Measurements from ENCODE around the gene MR1.

Gene MR1

DNA sequence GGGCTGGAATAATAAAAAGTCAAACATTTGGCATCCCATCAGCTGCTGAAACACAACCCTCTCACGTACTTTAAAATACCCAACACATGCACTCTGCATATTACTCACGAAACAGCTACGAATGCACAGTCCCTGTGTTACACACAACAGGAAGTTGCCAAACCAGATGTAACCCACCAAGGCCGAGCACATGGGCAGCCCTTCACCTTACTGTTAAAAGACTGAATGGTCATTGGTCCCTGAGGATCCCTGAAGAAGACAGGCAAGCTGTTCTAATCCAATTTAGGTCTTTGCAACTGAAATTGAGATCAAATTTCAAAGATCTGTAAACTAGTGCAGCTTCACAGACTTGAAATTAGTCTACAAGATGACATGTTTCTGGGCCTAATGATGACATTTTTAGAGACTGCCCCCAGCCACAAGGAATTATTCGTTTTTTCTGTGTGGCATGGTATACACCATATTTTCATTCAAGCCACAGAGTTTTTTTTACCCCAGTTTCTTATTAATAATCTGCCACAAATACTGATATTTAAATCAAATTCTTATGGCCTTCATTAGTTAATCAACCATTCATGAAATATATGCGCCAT, 29.1 kb downstream of the MR1 start:
- DNase-seq (ENCODE audit: low read depth in 2 of 2), result no peak

DNA sequence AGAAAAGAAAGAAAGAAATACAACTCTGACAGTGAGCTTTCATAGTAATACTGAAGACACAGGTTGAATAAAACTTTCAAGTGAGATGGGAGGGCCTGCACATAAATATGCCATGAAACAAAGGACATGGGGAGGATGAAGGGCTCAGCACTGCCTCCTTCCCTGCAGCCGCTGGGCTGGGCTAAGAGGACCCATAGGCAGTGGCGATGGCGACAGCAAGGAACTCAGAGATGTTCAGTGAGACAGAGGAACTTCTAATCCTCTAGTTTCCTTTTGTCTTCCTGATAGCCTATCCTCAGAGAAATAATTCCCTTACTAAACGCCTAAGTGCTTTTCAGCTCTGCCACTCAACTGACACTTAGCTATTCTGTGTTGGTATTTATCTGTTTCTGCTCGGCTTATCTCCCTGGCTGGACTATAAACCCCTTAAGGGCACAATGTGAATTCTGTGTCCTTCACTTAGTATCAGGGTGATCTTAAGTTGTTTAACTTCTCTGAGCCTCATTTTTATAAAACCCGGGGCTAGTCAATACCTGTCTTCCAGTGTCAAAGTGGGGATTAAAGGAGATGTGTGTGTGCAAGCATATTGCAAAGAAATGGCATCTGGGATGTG, 30.3 kb downstream of the MR1 start:
- DNase-seq (ENCODE audit: low read depth in 2 of 2), result no peak

DNA sequence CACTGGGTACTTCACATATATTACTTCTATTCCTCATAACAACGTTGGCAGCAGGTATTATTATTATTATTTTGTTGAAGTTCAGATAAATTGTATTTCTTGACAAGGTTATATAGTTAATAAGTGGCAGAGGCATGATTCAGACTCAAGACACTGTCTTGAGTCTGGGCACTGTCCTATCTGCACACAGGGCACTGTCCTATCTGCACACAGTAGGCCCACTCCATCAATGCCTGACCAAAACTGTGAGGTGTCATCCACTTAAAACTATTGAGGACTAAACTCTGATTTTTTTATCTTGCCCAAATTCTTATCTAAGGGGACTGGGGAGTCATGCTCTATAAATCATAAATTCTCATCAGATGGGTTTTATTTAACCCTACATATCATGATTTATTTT, 30.9 kb downstream of the MR1 start:
- DNase-seq (ENCODE audit: low read depth in 2 of 2), result no peak

DNA sequence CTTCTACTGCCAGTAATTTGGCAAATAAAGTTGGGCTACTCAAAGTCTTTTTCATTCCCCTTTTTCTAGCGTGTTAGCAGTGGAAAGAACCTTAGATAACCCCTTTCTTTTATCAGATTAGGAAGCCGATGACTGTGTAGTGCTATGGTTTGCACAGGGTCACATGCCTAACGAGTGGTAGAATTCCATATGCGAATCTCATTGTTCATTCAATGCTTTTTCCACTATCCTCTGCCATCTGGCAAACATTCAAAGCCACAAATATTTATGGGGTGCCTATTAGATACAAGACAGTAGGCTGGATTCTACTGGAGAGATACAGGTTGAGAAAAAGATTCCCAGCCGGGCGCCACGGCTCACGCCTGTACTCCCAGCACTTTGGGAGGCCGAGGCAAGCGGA, 39.9 kb downstream of the MR1 start:
- no peak for DNase-seq (ENCODE audit: low read depth in 2 of 2)

DNA sequence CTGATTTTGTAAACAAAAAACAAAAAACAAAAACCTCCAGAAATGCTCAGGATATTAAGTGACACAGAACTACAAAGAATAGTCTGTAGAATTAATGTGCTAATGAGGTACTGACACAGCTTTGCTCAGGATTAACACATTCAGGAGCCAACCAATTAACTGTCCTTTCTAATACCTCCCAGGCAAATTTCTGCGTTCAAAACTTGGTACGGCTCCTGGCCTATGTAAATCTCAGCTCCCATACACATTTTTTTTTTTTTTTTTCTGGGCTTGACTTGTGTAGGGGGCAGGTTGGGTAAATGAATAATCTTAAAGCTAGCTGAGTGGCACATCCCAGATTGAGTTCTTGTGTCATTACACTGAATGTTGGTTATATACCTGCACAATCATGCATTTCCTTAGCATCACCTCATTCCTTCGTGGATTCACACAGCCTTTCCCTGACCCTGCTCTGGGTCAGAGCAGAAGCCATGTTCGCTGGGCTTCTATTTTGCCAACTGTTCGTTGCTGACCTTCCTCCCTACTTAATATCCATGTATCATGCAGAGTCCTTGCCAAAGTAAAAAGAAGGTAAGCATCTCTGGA, 42.1 kb downstream of the MR1 start:
- no peak for DNase-seq (ENCODE audit: low read depth in 2 of 2)

DNA sequence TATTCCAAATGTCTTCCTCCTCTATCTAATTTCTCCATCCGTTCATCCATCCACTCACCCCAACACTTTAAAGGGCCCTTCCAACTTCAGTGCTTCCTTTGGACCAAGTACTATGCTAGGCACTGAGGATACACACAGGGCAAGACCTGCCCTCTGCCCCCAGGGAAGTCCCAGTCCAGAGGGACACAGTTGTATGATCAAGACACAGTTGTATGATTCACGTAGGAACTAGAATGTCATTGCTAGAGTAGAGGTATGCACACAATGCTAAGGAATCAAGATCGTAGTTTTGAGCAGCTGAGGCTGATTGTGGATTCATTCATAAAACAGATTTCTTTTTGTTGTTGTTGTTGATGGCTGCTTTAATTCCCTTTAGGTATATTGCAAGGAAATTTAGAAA, 43.1 kb downstream of the MR1 start:
- no peak for DNase-seq (ENCODE audit: low read depth in 2 of 2)

DNA sequence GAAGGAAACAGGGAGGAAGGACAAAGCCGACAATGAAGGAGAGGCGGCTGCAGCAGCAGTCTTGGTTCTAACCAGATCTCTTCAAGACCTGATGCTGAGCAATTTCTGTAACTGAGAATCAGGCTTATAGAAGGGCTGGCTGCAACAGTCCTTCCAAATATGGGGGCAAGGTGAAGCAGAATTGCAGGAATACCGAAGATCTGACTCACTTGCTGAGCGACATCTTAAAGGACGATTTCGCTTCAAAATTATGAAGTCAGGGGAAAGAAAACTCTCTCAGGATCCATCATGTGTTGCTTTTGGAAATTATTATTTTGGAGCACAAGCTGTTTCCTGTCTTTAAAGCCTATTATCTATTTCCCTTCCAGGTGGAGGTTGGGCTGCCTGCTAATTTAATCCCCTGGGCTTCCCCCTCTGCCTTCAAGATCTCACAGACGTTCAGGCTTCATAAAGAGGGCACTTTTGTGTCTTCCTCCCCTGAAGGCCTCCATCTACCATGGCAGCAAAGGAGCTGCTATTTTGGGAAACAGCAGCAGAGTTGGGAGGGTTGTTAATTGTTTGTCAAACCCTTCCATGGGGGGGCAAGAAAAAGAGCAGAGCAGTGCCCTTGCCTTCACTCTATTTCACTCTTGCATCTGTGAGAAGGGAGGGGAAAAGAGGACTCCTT, 43.9 kb downstream of the MR1 start:
- no peak for DNase-seq (ENCODE audit: low read depth in 2 of 2)

DNA sequence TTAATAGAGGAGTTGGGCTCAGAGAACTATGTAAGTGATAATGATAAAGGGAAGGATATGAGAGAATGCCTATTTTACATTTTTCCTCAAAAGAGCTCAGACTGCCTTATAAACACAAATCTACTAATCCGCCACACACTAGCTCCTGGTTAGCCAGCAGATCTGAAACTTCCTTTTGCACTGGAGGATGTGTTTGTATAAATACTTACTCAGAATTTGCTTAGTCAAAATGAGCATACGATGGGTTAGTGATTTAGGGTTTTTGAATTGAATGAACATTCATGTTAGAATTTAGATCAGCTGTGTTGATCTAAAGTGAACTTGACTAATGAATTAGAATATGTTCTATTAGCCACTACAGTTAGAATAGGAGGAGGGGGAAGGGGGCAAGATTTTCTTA, 45.6 kb downstream of the MR1 start:
- no peak for DNase-seq (ENCODE audit: low read depth in 2 of 2)

DNA sequence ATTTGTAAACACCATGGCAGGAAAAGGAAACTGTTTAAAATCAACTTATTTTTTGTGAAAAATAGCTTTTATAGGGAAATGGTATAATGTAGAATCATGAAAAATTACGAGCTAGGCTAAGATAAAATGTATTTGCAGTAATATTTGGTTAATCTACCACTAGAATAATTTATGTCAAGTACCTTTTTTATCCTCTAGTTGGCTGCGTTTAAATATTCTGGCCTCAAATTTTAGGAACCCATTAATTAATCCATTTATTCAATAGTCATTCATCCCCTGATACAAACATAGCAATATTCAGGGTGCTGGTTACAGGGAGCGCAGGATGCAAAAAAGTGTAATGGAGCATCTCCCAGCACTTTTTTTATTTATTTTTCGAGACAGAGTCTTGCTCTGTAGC, 46.1 kb downstream of the MR1 start:
- DNase-seq (ENCODE audit: low read depth in 2 of 2), result no peak

DNA sequence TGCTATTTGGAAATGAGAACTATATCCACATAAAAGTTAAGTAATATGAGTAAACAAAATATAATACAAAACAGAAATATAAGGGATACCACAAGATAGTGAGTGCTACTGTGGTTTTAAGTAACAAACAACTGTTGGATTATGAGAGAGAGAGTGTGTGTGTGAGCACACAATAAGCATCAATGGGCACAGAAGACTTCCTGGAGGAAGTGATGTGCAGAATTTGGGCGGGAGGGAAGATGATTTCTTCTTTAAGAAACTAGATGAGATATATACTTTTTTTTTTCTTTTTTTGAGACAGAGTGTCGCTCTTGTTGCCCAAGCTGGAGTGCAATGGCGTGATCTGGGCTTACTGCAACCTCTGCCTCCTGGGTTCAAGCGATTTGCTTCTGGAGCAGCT, 46.8 kb downstream of the MR1 start:
- no peak for DNase-seq (ENCODE audit: low read depth in 2 of 2)

DNA sequence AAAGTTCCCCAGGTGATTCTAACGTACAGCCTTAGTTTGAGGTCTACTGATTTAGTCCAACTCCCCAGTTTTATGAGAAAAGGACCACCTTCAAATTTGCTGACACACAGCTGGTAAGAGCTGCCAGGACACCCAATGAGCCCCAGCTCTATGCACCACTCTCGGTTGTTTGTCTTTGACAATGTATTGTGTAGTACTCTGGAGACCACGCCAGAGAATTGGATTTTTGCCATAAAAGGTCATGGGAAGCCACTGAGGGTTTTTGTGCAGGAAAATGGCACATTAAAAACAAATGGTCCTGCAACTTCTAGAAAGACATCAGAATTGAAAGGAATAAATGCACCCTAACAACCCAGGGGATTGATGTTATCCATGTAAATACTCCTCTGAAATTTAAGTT, 47.6 kb downstream of the MR1 start:
- no peak for DNase-seq (ENCODE audit: low read depth in 2 of 2)

DNA sequence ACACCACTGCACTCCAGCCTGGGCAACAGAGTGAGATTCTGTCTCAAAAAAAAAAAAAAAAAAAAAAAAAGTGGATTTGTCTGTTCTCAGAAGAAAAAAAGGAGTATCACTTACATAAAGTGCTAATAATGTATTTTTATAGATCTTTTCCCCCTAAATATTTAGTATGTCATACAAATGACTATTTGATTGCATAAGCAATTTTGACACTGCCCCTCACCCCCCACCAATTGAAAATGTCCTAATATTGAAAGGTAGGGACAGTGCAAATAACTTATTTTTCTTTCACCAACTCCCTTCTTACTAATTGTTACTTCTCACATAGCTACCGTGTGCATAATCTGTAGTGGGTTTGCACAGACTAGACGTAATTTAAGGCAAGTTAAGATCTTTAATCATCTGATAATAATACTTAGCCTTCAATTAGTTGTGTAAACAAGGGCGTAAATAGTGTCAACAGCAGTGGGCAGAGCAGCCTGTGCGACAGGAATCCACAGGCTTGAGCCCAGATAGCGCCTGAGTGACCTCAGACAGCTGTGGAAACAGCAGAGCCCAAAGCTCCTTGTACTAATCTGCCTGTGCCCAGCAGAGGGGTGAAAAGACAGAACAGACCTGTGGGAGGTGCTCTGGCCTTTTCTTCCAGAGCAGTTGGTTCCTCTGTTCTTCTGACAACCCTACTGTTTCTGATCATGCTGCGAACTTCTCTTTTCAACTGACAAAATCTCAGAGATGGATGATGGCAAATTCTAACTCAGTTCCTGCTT, 50.2 kb downstream of the MR1 start:
- DNase-seq (ENCODE audit: low read depth in 2 of 2), result no peak

DNA sequence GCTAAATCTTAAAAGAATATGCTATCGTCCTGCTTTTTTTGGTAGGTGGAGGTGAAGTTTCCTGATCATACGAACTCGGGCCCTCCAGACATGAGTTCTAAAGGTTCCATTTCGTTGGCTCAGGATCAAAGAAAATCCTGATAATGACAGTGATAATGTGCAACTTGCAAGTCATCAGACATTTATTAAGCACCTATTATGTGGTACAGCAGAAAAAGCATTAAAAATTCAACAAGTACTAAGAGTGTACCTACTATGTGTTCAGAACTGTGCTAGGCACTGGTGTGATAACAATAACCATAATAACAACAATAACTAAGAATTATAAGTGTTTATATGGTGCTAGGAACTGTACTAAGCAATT, 50.8 kb downstream of the MR1 start:
- DNase-seq (ENCODE audit: low read depth in 2 of 2), result no peak

DNA sequence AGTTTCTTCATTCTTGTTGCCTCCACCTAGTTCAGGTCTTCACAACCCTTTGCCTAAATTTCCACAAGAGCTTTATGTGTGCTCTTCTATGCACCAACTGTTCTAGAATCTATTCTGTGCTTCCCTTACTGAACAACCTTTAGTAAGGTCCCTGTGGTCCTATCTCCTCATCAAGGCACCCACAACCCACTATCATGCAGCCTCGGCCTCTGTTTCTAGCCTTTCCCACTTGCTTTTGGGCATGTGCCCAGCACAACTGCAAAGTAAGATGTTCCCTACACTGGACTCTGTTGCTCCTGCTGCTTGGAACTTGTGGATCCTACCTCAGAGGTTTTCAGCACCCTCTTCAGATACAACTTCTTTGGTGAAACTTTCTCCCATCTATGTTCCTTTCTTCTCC, 52.3 kb downstream of the MR1 start:
- DNase-seq (ENCODE audit: low read depth in 2 of 2), result no peak

DNA sequence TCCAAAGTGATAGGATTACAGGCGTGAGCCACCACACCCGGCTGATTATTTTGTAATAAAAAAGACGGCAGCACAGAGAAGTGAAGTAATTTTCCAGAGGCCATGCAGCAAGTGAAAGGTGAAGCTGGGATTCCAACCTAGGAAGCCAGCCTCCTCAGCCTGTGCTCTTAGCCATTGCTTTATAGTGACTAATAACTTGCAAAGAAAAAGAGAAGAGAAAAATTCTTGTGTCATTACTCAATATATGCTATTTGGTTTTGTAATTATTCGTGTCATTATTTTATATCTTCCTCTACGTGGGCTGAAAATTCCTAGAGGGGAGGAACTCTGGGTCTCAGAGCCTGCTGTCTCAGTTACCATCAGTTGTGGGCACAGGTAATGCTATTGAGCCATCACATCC, 53.1 kb downstream of the MR1 start:
- DNase-seq (ENCODE audit: low read depth in 2 of 2), result no peak

DNA sequence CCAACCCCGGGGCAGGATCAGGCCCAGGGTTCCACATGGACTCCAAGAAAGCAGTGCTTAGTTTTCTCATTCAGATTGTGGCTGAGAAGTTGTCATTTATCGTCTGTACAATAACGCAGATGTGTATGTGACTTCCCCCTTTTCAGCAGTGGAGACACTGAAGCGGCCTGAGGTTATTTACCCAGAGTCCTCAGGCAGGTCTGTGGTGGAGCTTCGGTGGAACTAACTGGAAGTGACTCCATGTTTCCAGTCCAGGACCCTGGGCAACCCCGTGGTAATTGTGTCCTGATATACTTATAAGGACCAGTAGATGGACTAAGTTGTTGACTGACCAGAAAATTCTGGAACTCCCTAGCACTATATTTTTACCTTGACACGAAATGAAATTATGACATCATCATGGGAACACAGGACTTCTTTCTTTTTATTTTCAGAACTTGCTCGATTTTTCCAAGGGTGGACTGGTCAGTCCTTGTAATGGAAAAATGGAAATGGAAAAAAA, 53.7 kb downstream of the MR1 start:
- DNase-seq (ENCODE audit: low read depth in 2 of 2), result no peak

DNA sequence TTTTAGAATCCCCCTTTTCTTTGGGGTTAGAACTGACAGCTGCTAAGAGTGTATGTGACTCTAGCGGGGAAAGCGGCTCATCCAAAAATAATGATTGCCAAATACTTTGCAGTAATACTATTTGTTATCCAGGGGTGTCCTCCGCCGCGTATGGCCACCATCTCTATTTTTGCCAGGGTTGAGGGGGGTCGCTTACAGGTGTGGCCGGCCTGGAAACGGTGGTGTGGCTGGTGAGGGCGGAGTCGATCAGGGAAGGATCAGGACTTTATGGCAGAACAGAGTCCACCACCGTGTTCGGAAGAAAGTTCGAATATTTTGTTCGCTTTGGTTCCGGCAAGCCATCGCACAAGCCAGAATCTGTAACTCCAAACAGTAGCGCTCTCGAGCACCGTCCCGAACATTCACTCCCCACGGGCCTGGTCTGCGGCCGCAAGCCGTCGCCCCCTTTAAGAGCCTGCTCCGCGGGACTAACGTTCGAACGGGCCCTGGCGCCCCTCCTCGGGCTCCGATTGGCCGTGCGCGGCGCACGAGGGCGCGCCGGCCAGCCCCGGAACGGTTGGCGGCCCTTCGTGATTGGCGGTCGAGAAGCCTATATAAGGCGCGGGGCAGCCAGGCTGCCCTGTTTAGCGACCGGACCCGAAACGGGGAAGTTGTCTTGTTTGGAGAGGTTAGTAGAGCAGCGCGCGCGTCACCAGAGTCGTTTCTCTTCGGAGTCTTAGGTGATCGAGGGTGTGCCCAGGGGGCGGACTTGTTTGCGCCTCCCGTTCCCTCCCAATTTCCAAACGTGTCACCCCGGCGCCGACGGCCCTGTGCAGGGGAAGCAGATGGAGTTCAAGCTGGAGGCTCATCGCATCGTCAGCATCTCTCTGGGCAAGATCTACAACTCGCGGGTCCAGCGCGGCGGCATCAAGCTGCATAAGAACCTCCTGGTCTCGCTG, 54.6 kb downstream of the MR1 start, which contains the start of gene IER5:
IER5 (plus strand) TSS at position 622 of the 938 bp plus-strand sequence; CDS start at position 825, 203 bp downstream.
- peak; percentile 87 to 92 for DNase-seq (ENCODE audit: low read depth in 2 of 2)

DNA sequence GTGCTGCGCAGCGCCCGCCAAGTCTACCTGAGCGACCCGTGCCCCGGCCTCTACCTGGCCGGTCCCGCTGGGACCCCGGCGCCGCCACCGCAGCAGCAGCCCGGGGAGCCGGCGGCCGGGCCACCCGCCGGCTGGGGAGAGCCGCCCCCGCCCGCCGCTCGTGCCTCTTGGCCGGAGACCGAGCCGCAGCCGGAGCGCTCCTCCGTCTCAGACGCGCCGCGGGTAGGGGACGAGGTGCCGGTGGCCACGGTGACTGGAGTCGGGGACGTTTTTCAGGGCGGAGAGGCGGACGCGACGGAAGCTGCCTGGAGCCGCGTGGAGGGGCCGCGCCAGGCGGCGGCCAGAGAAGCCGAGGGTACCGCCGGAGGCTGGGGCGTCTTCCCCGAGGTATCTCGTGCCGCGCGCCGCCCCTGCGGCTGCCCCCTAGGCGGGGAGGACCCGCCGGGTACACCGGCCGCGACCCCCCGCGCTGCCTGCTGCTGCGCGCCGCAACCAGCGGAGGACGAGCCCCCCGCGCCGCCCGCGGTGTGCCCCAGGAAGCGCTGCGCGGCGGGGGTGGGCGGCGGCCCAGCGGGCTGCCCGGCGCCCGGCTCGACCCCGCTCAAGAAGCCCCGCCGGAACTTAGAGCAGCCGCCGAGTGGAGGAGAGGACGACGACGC, 55.4 kb downstream of the MR1 start:
- DNase-seq (ENCODE audit: low read depth in 2 of 2), result no peak

DNA sequence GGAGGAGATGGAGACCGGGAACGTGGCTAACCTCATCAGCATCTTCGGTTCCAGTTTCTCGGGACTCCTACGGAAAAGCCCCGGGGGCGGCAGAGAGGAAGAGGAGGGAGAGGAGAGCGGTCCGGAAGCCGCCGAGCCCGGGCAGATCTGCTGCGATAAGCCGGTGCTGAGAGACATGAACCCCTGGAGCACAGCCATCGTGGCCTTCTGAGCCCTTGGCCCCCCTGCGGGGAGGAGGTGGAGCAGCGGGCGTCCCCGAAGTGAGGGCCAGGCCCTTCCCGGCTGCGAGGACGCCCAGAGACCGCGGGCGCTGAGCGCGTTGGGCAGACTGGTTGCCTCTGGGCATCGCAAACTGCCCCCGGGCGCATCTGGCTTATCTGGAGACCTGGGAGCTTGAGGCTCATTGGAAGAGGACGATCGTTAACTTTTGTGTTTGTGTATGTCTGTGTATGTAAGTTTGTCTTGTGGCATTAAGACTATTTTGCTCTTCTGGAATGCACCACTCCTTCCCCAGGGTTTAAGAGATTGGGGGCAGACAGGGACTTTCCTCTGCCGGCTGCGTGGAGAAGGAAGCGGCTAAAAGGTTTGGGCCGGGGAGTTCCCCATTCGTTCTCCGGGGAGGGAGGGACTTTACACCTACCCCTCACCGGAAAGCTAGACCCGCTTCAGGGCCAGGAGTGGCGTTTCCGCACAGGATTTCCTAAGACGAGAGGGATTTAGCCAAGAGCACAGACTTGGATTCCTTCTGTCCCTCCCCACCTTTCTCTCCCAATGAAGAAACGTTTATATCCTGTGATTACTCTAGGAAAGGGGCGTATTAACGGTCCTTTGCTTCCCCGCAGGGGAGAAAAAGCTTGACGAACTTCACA, 56.1 kb downstream of the MR1 start:
- DNase-seq (ENCODE audit: low read depth in 2 of 2), result peak in 1 of 2 donors; percentile 60

All from stimulated activated CD4-positive, alpha-beta T cell treated with anti-CD3 and anti-CD28 coated beads, Interleukin-1b, Interleukin-23, amount 100 ng/mL, for 1 hour (primary cell).